Measurements from ENCODE around the gene NAMPT. TPM values are rescaled to one million over a fixed set of nuclear protein-coding genes. Genes with fewer than 3 reads are reported as not detected.
A peak's percentile ranks its signal among the peaks of the same experiment; 100 is the strongest.

Gene NAMPT
- polyA plus RNA-seq, 3 donors, result 71.3 to 358 (median 133) TPM

GRCh38 chr7:106331441-106332175 lies 46.8 kb upstream of the NAMPT start:
- no peak for DNase-seq
- H2AFZ ChIP-seq (ENCODE audit: insufficient read depth, low read depth, low read length, poor library complexity, severe bottlenecking), result no peak overlapping the region

More at GRCh38 chr7:106331441-106332175, 46.8 kb upstream of the NAMPT start:
- Mint-ChIP-seq H3K9me3 (peaks cover 0 to 7% (median 0%) of the 10 kb centered on the region in 7 donors), H3K27ac (peak overlapping the region in 1 of 7 donors; percentile 32), H3K4me3 (no peak overlapping the region), H3K27me3 (ENCODE audit: low read depth in 3 of 3) (peaks cover 3 to 9% (median 5%) of the 10 kb centered on the region in 3 donors), H3K4me1 (no peaks in the 10 kb centered on the region), H3K36me3 (no peaks in the 10 kb centered on the region)
- intact Hi-C loops (cut with micrococcal nuclease), result no loop called here
- H3K4me1 ChIP-seq (ENCODE audit: control insufficient read depth in 1 of 2, insufficient read depth in 2 of 2, low read length in 2 of 2), result no peaks in the 10 kb centered on the region
- no peak overlapping the region for H3K4me3 ChIP-seq (replicated peaks in 1 of 3; ENCODE audit: low read depth in 2 of 3, low read length in 3 of 3)
- TF ChIP-seq CTCF (IDR thresholded peaks at IDR 0.05), result no peak
- no peaks in the 10 kb centered on the region for H4K20me1 ChIP-seq (ENCODE audit: insufficient read depth, low read length)
- no peak overlapping the region for H3K9ac ChIP-seq (ENCODE audit: insufficient read depth, low read length, poor library complexity, severe bottlenecking)
- H3K27ac ChIP-seq (ENCODE audit: low read depth in 1 of 2, low read length in 2 of 2), result no peak overlapping the region
- peaks cover 0 to 5% of the 10 kb centered on the region in 2 donors for H3K9me3 ChIP-seq (replicated peaks in 1 of 2; ENCODE audit: control insufficient read depth in 1 of 2, insufficient read depth in 1 of 2, low read length in 2 of 2)
- no peaks in the 10 kb centered on the region for H3K27me3 ChIP-seq (ENCODE audit: control insufficient read depth in 2 of 2, insufficient read depth in 2 of 2, low read length in 2 of 2)
- H3K79me2 ChIP-seq (ENCODE audit: insufficient read depth, low read length), result no peaks in the 10 kb centered on the region
- no peak overlapping the region for H3K4me2 ChIP-seq (replicated peaks; ENCODE audit: extremely low read depth, low read length, poor library complexity, severe bottlenecking)
- 0% methylated on average over 1 of the region's 3 CpGs for WGBS (ENCODE audit: insufficient coverage)
- no peaks in the 10 kb centered on the region for H3K36me3 ChIP-seq (replicated peaks in 1 of 2; ENCODE audit: control insufficient read depth in 1 of 2, insufficient read depth in 2 of 2, low read length in 2 of 2)

Measured in CD14-positive monocyte (primary cell).